Neutrophil (primary cell): ENCODE results near the gene IL10RB.

ENCODE experiments used
- H3K27ac ChIP-seq: fragments of 200-600 bp; sonication (generic); 2 replicates; pipeline ENCODE4 v1.5.1; 2016; ENCODE audit warnings: mild to moderate bottlenecking, moderate library complexity
- H3K27me3 ChIP-seq: fragments of 200-600 bp; sonication (generic); 2 replicates; pipeline ENCODE4 v1.6.0; 2016; ENCODE audit warnings: mild to moderate bottlenecking
- H3K36me3 ChIP-seq: fragments of 200-600 bp; sonication (generic); 2 replicates; pipeline ENCODE4 v1.5.1; 2017
- H3K4me1 ChIP-seq, 2 experiments: fragments of 200-600 bp in 1 of 2; sonication (generic) in 1 of 2; 1 replicate in 1 of 2; 2 replicates in 1 of 2; pipeline versions ENCODE4 v1.5.1 to v1.6.1; 2013 to 2016; ENCODE audit warnings: low read depth in 1 of 2, low read length in 1 of 2, mild to moderate bottlenecking in 1 of 2, moderate library complexity in 1 of 2; ENCODE audit not compliant: control insufficient read depth in 1 of 2, insufficient read depth in 1 of 2
- H3K4me3 ChIP-seq, 2 experiments: fragments of 200-600 bp in 1 of 2; sonication (generic) in 1 of 2; 1 replicate in 1 of 2; 2 replicates in 1 of 2; pipeline ENCODE4 v1.5.1; 2013 to 2016; ENCODE audit warnings: low read depth in 1 of 2, low read length in 1 of 2, mild to moderate bottlenecking in 1 of 2, moderate library complexity in 1 of 2
- H3K9me3 ChIP-seq: fragments of 200-600 bp; sonication (generic); 2 replicates; pipeline ENCODE4 v1.5.1; 2016
- CTCF ChIP-seq: fragments of 200-600 bp; sonication (generic); IDR thresholded peaks from 2 replicates; pipeline ENCODE4 v1.5.1; 2016; ENCODE audit warnings: antibody characterized with exemption

The IL10RB gene

GRCh38 chr21:33313183-33313582 lies 47.0 kb downstream of the IL10RB start:
- Histone ChIP-seq H3K9me3 (no peaks in the 10 kb centered on the region), H3K27ac (no peak overlapping the region), H3K4me1 (peaks cover 6 to 7% of the 10 kb centered on the region in 2 experiments), H3K36me3 (no peaks in the 10 kb centered on the region), H3K4me3 (no peak overlapping the region), H3K27me3 (no peaks in the 10 kb centered on the region)
- no peak for TF ChIP-seq CTCF

- no peak overlapping the region for H3K4me3 ChIP-seq
- no peaks in the 10 kb centered on the region for H3K36me3 ChIP-seq
- no peaks in the 10 kb centered on the region for H3K9me3 ChIP-seq
- H3K4me1 ChIP-seq = peaks cover 6 to 7% of the 10 kb centered on the region in 2 experiments
- no peaks in the 10 kb centered on the region for H3K27me3 ChIP-seq
- no peak for TF ChIP-seq CTCF
- no peak overlapping the region for H3K27ac ChIP-seq
Measured at GRCh38 chr21:33313611-33314010, 47.4 kb downstream of the IL10RB start.

GRCh38 chr21:33314111-33314510 lies 47.9 kb downstream of the IL10RB start:
- no peaks in the 10 kb centered on the region for H3K9me3 ChIP-seq
- TF ChIP-seq CTCF = no peak
- no peak overlapping the region for H3K27ac ChIP-seq
- no peaks in the 10 kb centered on the region for H3K36me3 ChIP-seq
- no peaks in the 10 kb centered on the region for H3K27me3 ChIP-seq
- peaks cover 6 to 7% of the 10 kb centered on the region in 2 experiments for H3K4me1 ChIP-seq
- H3K4me3 ChIP-seq = no peak overlapping the region

- H3K4me1 ChIP-seq = peaks cover 6 to 7% of the 10 kb centered on the region in 2 experiments
- TF ChIP-seq CTCF = no peak
- H3K27ac ChIP-seq = no peak overlapping the region
- H3K9me3 ChIP-seq = no peaks in the 10 kb centered on the region
- no peaks in the 10 kb centered on the region for H3K36me3 ChIP-seq
- H3K4me3 ChIP-seq = no peak overlapping the region
- H3K27me3 ChIP-seq = no peaks in the 10 kb centered on the region
Measured at GRCh38 chr21:33315946-33316710, 50.0 kb downstream of the IL10RB start.

GRCh38 chr21:33317145-33317544 lies 51.0 kb downstream of the IL10RB start:
- Histone ChIP-seq H3K27ac (no peak overlapping the region), H3K4me1 (peaks cover 3 to 4% of the 10 kb centered on the region in 2 experiments), H3K9me3 (no peaks in the 10 kb centered on the region), H3K36me3 (no peaks in the 10 kb centered on the region), H3K4me3 (no peak overlapping the region), H3K27me3 (no peaks in the 10 kb centered on the region)
- no peak for TF ChIP-seq CTCF
